H1 (cell line): ENCODE results near the gene PRSS23. TPM values are rescaled to one million over a fixed set of nuclear protein-coding genes. Genes with fewer than 3 reads are reported as not detected.

ENCODE experiments used
- CTCF ChIA-PET: fragments of 300-600 bp; sonication (Branson Sonifier 250); formaldehyde crosslinking; loops from one replicate; lab custom pipeline; 2021; ENCODE audit not compliant: partially characterized antibody; lab: Charles Lee
- POLR2A ChIA-PET: fragments of 300-600 bp; sonication (Branson Sonifier 250); formaldehyde crosslinking; loops from one replicate; lab custom pipeline; 2021; ENCODE audit warnings: inconsistent platforms; ENCODE audit not compliant: partially characterized antibody; lab: Charles Lee
- DNase-seq, 2 experiments: peaks; one replicate each; pipeline versions ENCODE4 v3.0.0 to v3.0.0-alpha.2; 2010 to 2022; ENCODE audit warnings: low spot score in 2 of 2, low read depth in 1 of 2, mixed read lengths in 1 of 2
- FAIRE-seq: peaks from 2 replicates; lab custom pipeline; 2011; peaks lifted over from hg19 to GRCh38; lab: Jason Lieb, UNC
- H2AFZ ChIP-seq: 2 replicates; pipeline ENCODE4 v1.8.1; 2012; ENCODE audit warnings: low read length, inconsistent platforms
- H2AK5ac ChIP-seq: 2 replicates; pipeline ENCODE4 v1.6.1; 2013; ENCODE audit warnings: low read depth, low read length
- H2BK120ac ChIP-seq: replicated peaks from 2 replicates; pipeline ENCODE3; 2013; ENCODE audit warnings: low read depth, low read length, inconsistent platforms
- H2BK12ac ChIP-seq: 2 replicates; pipeline ENCODE4 v1.6.1; 2013; ENCODE audit warnings: low read depth, low read length
- H2BK15ac ChIP-seq: 2 replicates; pipeline ENCODE4 v1.6.1; 2013; ENCODE audit warnings: low read length
- H2BK20ac ChIP-seq: 2 replicates; pipeline ENCODE4 v1.6.1; 2013; ENCODE audit warnings: low read length
- H2BK5ac ChIP-seq: 2 replicates; pipeline ENCODE4 v1.6.1; 2013; ENCODE audit warnings: low read depth, low read length
- H3K14ac ChIP-seq: 2 replicates; pipeline ENCODE4 v1.6.1; 2013; ENCODE audit warnings: inconsistent platforms; ENCODE audit not compliant: insufficient read length
- H3K18ac ChIP-seq: 2 replicates; pipeline ENCODE4 v1.6.1; 2013; ENCODE audit warnings: low read length; ENCODE audit errors: extremely low read depth
- H3K23ac ChIP-seq: 2 replicates; pipeline ENCODE4 v1.6.1; 2013; ENCODE audit warnings: inconsistent platforms; ENCODE audit not compliant: insufficient read length
- H3K23me2 ChIP-seq: 2 replicates; pipeline ENCODE4 v1.6.1; 2013; ENCODE audit warnings: low read depth, low read length
- H3K27ac ChIP-seq: 2 replicates; pipeline ENCODE4 v1.6.1; 2011; ENCODE audit warnings: low read depth, low read length, inconsistent platforms
- H3K27me3 ChIP-seq, 4 experiments: replicated peaks in 1 of 4; 1 replicate in 1 of 4; 2 replicates in 3 of 4; pipeline versions ENCODE4 v1.6.1 to v1.8.1; 2011 to 2013; ENCODE audit warnings: low read length in 3 of 4, mild to moderate bottlenecking in 3 of 4, inconsistent platforms in 2 of 4, mixed read lengths in 2 of 4, moderate library complexity in 1 of 4; ENCODE audit not compliant: control insufficient read depth in 3 of 4, insufficient read depth in 3 of 4; ENCODE audit errors: extremely low read depth in 1 of 4
- H3K36me3 ChIP-seq, 4 experiments: 2 replicates each; pipeline versions ENCODE4 v1.6.1 to v1.8.1; 2011 to 2013; ENCODE audit warnings: mild to moderate bottlenecking in 4 of 4, low read length in 3 of 4, moderate library complexity in 2 of 4, control low read depth in 1 of 4, inconsistent platforms in 1 of 4; ENCODE audit not compliant: insufficient read depth in 4 of 4, control insufficient read depth in 2 of 4
- H3K4ac ChIP-seq: replicated peaks from 2 replicates; pipeline ENCODE3; 2013; ENCODE audit warnings: low read length, low read depth, mixed read lengths, inconsistent platforms; ENCODE audit not compliant: insufficient read length
- H3K4me1 ChIP-seq, 4 experiments: replicated peaks in 1 of 4; 1 replicate in 1 of 4; 2 replicates in 3 of 4; pipeline versions ENCODE4 v1.6.1 to v1.8.1; 2011 to 2013; ENCODE audit warnings: low read length in 3 of 4, inconsistent platforms in 2 of 4, mixed read lengths in 1 of 4; ENCODE audit not compliant: insufficient read depth in 4 of 4, control insufficient read depth in 3 of 4
- H3K4me2 ChIP-seq, 2 experiments: 2 replicates each; pipeline versions ENCODE4 v1.6.1 to v1.8.1; 2011 to 2013; ENCODE audit warnings: low read depth in 2 of 2, low read length in 2 of 2, control low read depth in 1 of 2, inconsistent platforms in 1 of 2, mild to moderate bottlenecking in 1 of 2; ENCODE audit not compliant: insufficient read depth in 1 of 2
- H3K4me3 ChIP-seq, 4 experiments: fragments of 200-600, 300-600 bp in 1 of 4; sonication (generic), shearing (Covaris generic), sonication (Bioruptor Twin) in 1 of 4; 2 replicates each; pipeline versions ENCODE4 v1.5.1 to v1.8.1; 2011 to 2016; ENCODE audit warnings: low read length in 4 of 4, low read depth in 3 of 4, control low read depth in 2 of 4, inconsistent platforms in 2 of 4, mild to moderate bottlenecking in 2 of 4, mixed read lengths in 1 of 4, moderate library complexity in 1 of 4; ENCODE audit not compliant: insufficient read depth in 2 of 4; ENCODE audit errors: extremely low read depth in 1 of 4
- H3K56ac ChIP-seq: replicated peaks from 2 replicates; pipeline ENCODE3; 2013; ENCODE audit warnings: low read depth, mild to moderate bottlenecking, mixed read lengths, low read length, inconsistent platforms; ENCODE audit not compliant: insufficient read length
- H3K79me1 ChIP-seq: 2 replicates; pipeline ENCODE4 v1.6.1; 2013; ENCODE audit warnings: low read depth, low read length, control low read depth
- H3K79me2 ChIP-seq, 2 experiments: 2 replicates each; pipeline versions ENCODE4 v1.6.1 to v1.8.1; 2012 to 2013; ENCODE audit warnings: low read length in 2 of 2, mild to moderate bottlenecking in 2 of 2, inconsistent platforms in 1 of 2; ENCODE audit not compliant: insufficient read depth in 2 of 2, control insufficient read depth in 1 of 2
- H3K9ac ChIP-seq, 4 experiments: replicated peaks in 1 of 4; 1 replicate in 1 of 4; 2 replicates in 3 of 4; pipeline versions ENCODE4 v1.6.1 to v1.8.1; 2011 to 2013; ENCODE audit warnings: low read depth in 3 of 4, low read length in 3 of 4, control low read depth in 2 of 4, mild to moderate bottlenecking in 2 of 4, moderate library complexity in 2 of 4, inconsistent platforms in 1 of 4; ENCODE audit errors: extremely low read depth in 1 of 4
- H3K9me3 ChIP-seq, 2 experiments: 2 replicates each; pipeline versions ENCODE4 v1.6.1 to v1.8.1; 2012 to 2013; ENCODE audit warnings: mild to moderate bottlenecking in 2 of 2, moderate library complexity in 2 of 2, control low read depth in 1 of 2, inconsistent platforms in 1 of 2, low read depth in 1 of 2, low read length in 1 of 2, mixed read lengths in 1 of 2; ENCODE audit not compliant: insufficient read depth in 2 of 2
- H4K20me1 ChIP-seq, 2 experiments: replicated peaks in 1 of 2; 2 replicates each; pipeline versions ENCODE3 to v1.8.1; 2011 to 2013; ENCODE audit warnings: inconsistent platforms in 2 of 2, low read length in 2 of 2, mild to moderate bottlenecking in 1 of 2; ENCODE audit not compliant: insufficient read depth in 2 of 2, control insufficient read depth in 1 of 2
- H4K5ac ChIP-seq: 2 replicates; pipeline ENCODE4 v1.6.1; 2013; ENCODE audit warnings: low read length, low read depth, mixed read lengths, inconsistent platforms; ENCODE audit not compliant: insufficient read length
- H4K8ac ChIP-seq: 2 replicates; pipeline ENCODE4 v1.8.0; 2013; ENCODE audit warnings: mild to moderate bottlenecking, moderate library complexity, low read length, inconsistent platforms; ENCODE audit not compliant: insufficient read depth; ENCODE audit errors: extremely low read depth
- H4K91ac ChIP-seq: replicated peaks from 2 replicates; pipeline ENCODE3; 2013; ENCODE audit warnings: low read length, mixed read lengths, inconsistent platforms; ENCODE audit not compliant: insufficient read length
- ATF3 ChIP-seq: IDR thresholded peaks from 2 replicates; pipeline ENCODE4 v1.6.1; 2011; ENCODE audit warnings: low read depth, mild to moderate bottlenecking, low read length; ENCODE audit not compliant: insufficient read depth
- BRCA1 ChIP-seq: IDR thresholded peaks from 2 replicates; pipeline ENCODE4 v1.6.1; 2012; ENCODE audit warnings: low read depth, low read length, improper control_type of control experiment
- CREB1 ChIP-seq: IDR thresholded peaks from 2 replicates; pipeline ENCODE4 v1.6.1; 2012; ENCODE audit warnings: inconsistent platforms
- CTBP2 ChIP-seq: IDR thresholded peaks from 2 replicates; pipeline ENCODE4 v1.7.0; 2011; ENCODE audit warnings: borderline replicate concordance, mild to moderate bottlenecking, moderate library complexity, mixed read lengths, low read length; ENCODE audit not compliant: insufficient read depth, insufficient read length
- HDAC2 ChIP-seq, 2 experiments: fragments of 300-600 bp in 1 of 2; sonication (generic) in 1 of 2; IDR thresholded peaks; 2 replicates each; pipeline ENCODE4 v1.6.1; 2011 to 2012; ENCODE audit warnings: low read depth in 2 of 2, low read length in 2 of 2, mild to moderate bottlenecking in 2 of 2, moderate library complexity in 2 of 2, borderline replicate concordance in 1 of 2, inconsistent platforms in 1 of 2
- JUND ChIP-seq: IDR thresholded peaks from 2 replicates; pipeline ENCODE4 v1.6.1; 2011; ENCODE audit warnings: mild to moderate bottlenecking, improper control_type of control experiment, low read length
- PHF8 ChIP-seq: fragments of 200-600 bp; sonication (generic); conservative IDR thresholded peaks from 2 replicates; pipeline ENCODE4 v1.7.1; 2012; ENCODE audit warnings: low read depth, mild to moderate bottlenecking, inconsistent platforms, low read length, moderate library complexity
- RBBP5 ChIP-seq: IDR thresholded peaks from 2 replicates; pipeline ENCODE4 v1.7.1; 2012; ENCODE audit warnings: low read depth, mild to moderate bottlenecking, inconsistent platforms, low read length, moderate library complexity, borderline replicate concordance
- SIN3A ChIP-seq, 2 experiments: IDR thresholded peaks in 1 of 2; conservative IDR thresholded peaks in 1 of 2; 2 replicates each; pipeline ENCODE4 v1.6.1; 2011 to 2012; ENCODE audit warnings: low read length in 2 of 2, improper control_type of control experiment in 1 of 2, low read depth in 1 of 2, mild to moderate bottlenecking in 1 of 2
- SIX5 ChIP-seq: IDR thresholded peaks from 2 replicates; pipeline ENCODE4 v1.6.1; 2011; ENCODE audit warnings: mild to moderate bottlenecking, low read depth, low read length
- SP1 ChIP-seq: IDR thresholded peaks from 2 replicates; pipeline ENCODE4 v1.6.1; 2011; ENCODE audit warnings: low read depth, low read length
- SP4 ChIP-seq: IDR thresholded peaks from 2 replicates; pipeline ENCODE4 v1.6.1; 2012; ENCODE audit warnings: low read length, inconsistent platforms
- SRF ChIP-seq: IDR thresholded peaks from 2 replicates; pipeline ENCODE4 v1.6.1; 2011; ENCODE audit warnings: mild to moderate bottlenecking, low read depth, low read length, moderate library complexity
- ZNF274 ChIP-seq: IDR thresholded peaks from 2 replicates; pipeline ENCODE4 v1.7.0; 2012; ENCODE audit warnings: low read length, borderline replicate concordance; ENCODE audit errors: extremely low read depth
- WGBS, 2 experiments: shearing (Covaris generic) in 1 of 2; methylation state at CpG; one replicate each; pipeline versions ENCODE4 v1.1.6 to v1.1.7; 2013 to 2015; ENCODE audit warnings: low lambda C conversion rate in 2 of 2, mixed read lengths in 2 of 2, inconsistent platforms in 1 of 2, low coverage in 1 of 2, missing lambda C conversion rate in 1 of 2; ENCODE audit not compliant: insufficient replicate concordance in 2 of 2, insufficient coverage in 1 of 2, insufficient read length in 1 of 2; ENCODE audit errors: extremely low coverage in 1 of 2, missing lambda C conversion rate in 1 of 2; 5-methylcytosine and 5-hydroxymethylcytosine counted together
- polyA plus RNA-seq, 7 experiments: library from polyadenylated mRNA; depleted of rRNA in 3 of 7; stranded (reverse) in 5 of 7; unstranded in 2 of 7; fragments of >200 nt in 5 of 7; fragments of 200-250 nt in 2 of 7; gene quantifications; 1 replicate in 5 of 7; 2 replicates in 1 of 7; 4 replicates in 1 of 7; pipeline versions ENCODE4 v1.2.1 to v1.2.3, GENCODE V29; 2011 to 2013; ENCODE audit warnings: missing spikeins in 2 of 7, mixed read lengths in 2 of 7
- total RNA-seq: library from RNA; stranded (reverse); fragmentation: NEBNext Ultra II Directional; extraction: Animal tissue kit (Norgen Biotek cat#: 25700); gene quantifications from 2 replicates; pipeline ENCODE4 v1.2.1, GENCODE V29; 2021

PRSS23 gene
- total and polyA plus RNA-seq, 2 of the 8 experiments (the other 6 are each of a cell fraction or from before 2014, with no cell fraction given) = 4.4 to 5.6 TPM

- Histone ChIP-seq H4K91ac (no peak overlapping the region), H3K14ac (no peak overlapping the region), H4K20me1 (no peaks in the 10 kb centered on the region), H4K5ac (no peak overlapping the region), H2BK5ac (no peak overlapping the region), H3K79me2 (no peaks in the 10 kb centered on the region), H2AK5ac (no peak overlapping the region), H3K23me2 (no peaks in the 10 kb centered on the region), H3K9me3 (peaks cover 9 to 15% of the 10 kb centered on the region in 2 experiments; a peak in 3 of 4 replicates), H3K4me3 (no peak overlapping the region), H2BK12ac (no peak overlapping the region), H3K56ac (no peak overlapping the region), H3K27ac (no peak overlapping the region), H3K27me3 (no peaks in the 10 kb centered on the region), H3K4me1 (no peaks in the 10 kb centered on the region), H2BK20ac (no peak overlapping the region), H3K4me2 (no peak overlapping the region), H2BK120ac (no peak overlapping the region), H3K36me3 (no peaks in the 10 kb centered on the region), H3K4ac (no peak overlapping the region), H3K9ac (no peak overlapping the region), H3K18ac (no peak overlapping the region), H3K23ac (no peak overlapping the region), H3K79me1 (no peaks in the 10 kb centered on the region), H2AFZ (no peak overlapping the region), H2BK15ac (no peak overlapping the region), H4K8ac (no peak overlapping the region)
- ChIA-PET POLR2A (no interaction called here), CTCF (interaction anchor here (0.5 to 1.2 kb wide), 3 partner anchors 12 to 512 kb away, joined by 3 to 6 read pairs (median 4); no protein-coding TSS in a partner anchor)
- WGBS, 2 experiments = 80% methylated on average over 2 of the region's 2 CpGs; no CpG with 5 or more reads in 1 of the 2 experiments
- FAIRE-seq = no peak
- DNase-seq = no peak
- TF ChIP-seq HDAC2 (IDR thresholded peaks at IDR 0.05; ENCODE audit: borderline replicate concordance in 1 of 2, low read depth in 2 of 2, low read length in 2 of 2) (no peak), SP1 (no peak), CREB1 (no peak), SP4 (no peak), CTBP2 (no peak), SIN3A (conservative IDR thresholded peaks at IDR 0.05 in 1 of 2, IDR thresholded peaks at IDR 0.05 in 1 of 2; ENCODE audit: low read depth in 1 of 2, low read length in 2 of 2) (no peak), JUND (no peak), SRF (no peak), RBBP5 (no peak), SIX5 (no peak), ZNF274 (no peak), BRCA1 (no peak), PHF8 (no peak), ATF3 (no peak)
Observed at GRCh38 chr11:86769219-86769618, 31.1 kb upstream of the PRSS23 start.
